ENCODE results near the gene UBE2E2.
"Not testable (repeated sequence)": the region's sequence is repeated elsewhere in the genome, so short reads cannot be mapped to it uniquely, and the experiment has no call there.

The UBE2E2 gene

DNA sequence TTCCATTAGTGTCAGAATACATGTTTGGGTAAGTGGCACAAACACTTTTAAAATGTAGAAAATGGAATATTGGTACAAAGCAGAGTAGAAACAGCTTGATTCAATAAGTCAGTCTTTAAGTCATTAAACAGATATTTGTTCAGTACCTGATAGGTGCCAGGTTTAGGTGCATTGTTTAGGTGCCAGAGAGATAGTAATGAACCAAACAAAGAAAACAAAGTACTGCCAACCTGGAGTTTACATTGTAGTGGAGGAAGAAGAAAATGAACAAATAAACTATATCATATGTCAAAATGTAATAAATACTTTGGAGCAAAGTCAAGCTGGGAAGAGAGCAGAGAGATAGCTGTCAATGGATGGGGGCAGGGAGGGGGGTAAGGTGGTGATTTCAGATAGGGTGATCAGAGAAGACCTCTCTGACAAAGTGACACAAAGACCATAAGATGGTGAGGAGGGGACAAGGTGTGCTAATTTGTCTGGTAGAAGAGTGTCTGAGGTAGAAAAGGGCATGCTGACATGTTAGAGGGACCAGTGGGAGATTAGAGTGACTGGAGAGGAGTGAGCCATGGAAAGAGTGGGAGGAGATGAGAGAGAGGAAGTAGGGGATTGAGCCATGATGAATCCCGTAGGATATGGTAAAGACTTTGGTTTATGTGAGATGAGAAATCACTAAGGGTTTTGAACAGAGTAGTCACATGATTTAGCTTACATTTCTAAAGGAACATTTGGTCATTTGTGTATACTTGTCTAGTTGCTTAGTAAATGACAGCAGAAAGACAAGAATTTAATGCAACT is 128.2 kb downstream of the UBE2E2 start:
- DNase-seq = no peak

DNA sequence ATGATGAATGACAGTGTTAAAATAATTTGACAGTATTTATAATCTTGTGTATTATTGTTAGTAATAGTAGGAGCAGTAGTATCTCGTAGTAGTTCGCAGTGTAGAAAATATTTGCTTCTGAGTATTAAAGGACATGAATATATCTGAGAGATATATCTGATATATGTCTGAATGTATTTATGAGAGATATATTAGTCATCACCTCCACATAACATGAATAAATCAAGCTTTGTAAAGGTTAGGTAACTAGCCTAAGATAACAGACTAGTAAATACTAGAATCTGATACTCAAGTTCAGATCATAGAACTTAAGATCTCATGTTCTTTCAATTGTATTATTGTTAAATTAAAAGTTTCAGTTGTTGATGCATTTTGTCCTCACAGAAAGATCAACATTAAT is 130.5 kb downstream of the UBE2E2 start:
- no peak for DNase-seq

DNA sequence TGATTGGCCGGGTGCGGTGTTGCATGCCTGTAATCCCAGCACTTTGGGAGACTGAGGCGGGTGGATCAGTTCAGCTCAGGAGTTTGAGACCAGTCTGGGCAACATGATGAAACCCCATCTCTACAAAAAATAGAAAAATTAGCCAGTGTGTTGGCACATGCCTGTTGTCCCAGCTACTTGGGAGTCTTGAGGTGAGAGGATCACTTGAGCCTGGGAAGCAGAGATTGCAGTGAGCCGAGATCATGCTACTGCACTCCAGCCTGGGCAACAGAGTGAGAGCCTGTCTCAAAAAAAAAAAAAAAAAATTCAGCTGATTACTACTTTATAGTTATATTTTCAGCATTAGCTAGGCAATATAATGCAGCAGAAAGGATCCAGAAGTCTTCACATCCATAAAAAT is 133.7 kb downstream of the UBE2E2 start:
- DNase-seq = not testable (repeated sequence)

DNA sequence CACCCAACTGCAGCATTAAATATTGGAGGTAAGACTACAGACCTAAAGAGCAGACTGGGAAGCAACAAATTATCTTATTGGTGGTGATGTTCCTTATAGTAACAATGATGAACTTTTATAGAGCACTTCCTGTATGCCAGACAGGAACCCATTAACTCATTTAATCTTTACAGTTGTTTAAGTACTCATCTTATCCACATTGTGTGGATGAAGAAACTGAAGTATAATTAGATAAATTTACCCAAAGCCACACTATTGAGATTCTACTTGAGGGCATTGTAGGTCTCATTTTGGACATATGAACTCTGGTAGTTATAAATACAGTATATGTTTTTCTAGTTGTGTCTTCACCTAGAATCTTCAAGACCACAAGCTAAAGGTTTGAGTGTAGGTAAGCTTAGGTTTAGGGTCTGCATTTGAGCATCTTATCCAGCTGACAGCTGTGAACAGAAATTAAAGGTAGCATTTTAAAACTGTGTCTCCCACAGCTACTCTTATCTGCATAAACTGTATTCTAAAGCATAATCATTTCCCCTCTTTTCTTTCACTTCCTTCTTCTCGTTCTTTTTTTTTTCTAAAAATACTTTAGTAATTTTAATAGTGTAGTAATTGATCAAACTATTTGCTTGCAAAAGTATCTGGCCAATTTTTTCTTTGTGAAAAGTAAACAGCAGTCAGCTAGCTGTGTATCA is 138.2 kb downstream of the UBE2E2 start:
- no peak for DNase-seq

DNA sequence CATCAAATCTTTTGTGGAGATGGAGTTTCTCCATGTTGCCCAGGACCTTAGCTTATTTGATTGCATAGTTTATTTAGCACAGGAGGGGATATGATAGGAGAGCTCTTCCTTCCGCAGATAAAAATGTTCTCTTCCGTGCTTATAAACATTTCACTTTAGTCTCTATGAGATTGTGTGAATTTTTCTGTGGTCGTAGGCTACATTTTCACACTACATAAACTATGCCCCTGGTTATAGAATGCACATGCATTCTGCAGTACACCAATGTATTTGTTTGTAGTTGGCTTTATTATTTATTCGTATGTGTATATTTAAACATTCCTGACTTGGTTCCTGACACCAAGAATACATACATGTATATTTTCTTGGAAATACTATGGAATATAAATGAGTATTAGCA is 139.2 kb downstream of the UBE2E2 start:
- DNase-seq = no peak

DNA sequence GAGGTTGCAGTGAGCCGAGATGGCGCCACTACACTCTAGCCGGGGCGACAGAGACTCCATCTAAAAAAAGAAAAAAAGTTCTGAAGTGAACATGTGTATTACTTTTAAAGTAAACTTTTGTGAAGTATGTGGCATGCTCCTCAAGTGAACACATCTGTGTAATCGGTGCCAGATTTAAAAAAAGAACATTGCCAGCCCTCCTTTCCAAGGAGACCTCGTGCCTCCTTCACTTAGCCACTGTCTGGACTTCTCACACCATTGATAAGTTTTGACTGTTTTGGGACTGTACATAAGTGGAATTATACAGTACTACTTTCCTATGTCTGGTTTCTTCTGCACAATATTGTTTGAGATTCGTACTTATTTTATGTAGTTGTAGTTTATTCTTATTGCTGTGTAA is 140.4 kb downstream of the UBE2E2 start:
- DNase-seq = no peak

DNA sequence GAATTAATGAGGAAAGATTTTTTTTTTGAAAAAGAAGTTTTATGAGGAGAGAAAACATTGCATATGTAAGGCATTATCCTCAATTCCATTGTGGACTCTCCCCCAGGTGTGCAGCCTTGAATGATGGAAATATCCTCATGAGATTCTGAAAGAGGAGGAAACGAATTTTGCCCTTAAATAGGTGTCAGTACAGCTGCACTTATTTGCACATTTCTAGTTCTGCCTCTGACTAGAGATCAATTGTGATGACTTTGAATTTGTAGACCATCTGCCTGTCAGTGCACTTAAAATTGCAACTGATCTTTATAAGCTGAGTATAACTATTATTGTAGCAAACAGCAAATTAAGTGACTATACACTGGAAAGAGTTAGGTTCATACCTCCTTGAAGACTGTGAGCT is 141.8 kb downstream of the UBE2E2 start:
- DNase-seq = no peak

DNA sequence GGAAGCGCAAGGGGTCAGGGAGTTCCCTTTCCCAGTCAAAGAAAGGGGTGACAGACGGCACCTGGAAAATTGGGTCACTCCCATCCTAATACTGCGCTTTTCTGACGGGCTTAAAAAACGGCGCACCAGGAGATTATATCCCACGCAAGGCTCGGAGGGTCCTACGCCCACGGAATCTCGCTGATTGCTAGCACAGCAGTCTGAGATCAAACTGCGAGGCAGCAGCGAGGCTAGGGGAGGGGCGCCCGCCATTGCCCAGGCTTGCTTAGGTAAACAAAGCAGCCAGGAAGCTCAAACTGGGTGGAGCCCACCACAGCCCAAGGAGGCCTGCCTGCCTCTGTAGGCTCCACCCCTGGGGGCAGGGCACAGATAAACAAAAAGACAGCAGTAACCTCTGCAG is 146.3 kb downstream of the UBE2E2 start:
- DNase-seq = not testable (repeated sequence)

DNA sequence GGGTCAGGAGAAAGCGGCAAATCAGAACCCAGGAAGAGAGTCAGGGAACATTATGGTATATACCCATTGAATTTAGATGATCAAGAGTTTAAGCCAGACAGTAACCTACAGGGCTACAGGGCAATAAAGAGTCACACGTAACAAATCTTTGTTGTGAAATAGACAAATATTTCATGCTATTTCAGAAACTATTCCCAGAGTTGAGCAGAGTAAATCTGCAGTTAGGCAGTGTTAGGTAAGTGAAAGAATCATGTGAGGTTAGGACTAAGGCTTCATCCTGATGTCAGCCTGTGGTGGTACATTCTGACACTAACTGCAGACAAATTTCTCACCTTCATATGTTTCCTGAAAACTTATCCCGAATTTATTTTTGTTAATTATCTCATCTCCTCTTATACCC is 153.0 kb downstream of the UBE2E2 start:
- no peak for DNase-seq

DNA sequence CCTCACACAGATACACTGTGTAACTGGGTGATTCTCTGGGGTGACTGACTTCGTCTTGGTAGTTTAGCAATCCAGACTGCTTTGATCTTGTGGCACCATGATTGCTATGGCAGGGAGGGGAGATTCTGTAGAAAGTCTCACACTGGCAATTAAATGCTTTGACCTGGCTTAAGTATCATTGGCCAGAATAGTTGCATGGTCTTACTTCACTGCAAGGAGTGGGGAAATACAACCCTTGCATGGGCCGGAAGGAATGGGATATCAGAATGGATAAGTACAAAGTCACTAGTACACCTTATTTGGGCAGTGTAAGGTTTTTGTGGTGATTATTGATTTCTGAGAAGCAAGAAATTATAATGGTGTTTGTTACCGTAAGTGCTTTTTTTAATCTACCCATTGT is 153.8 kb downstream of the UBE2E2 start:
- no peak for DNase-seq

DNA sequence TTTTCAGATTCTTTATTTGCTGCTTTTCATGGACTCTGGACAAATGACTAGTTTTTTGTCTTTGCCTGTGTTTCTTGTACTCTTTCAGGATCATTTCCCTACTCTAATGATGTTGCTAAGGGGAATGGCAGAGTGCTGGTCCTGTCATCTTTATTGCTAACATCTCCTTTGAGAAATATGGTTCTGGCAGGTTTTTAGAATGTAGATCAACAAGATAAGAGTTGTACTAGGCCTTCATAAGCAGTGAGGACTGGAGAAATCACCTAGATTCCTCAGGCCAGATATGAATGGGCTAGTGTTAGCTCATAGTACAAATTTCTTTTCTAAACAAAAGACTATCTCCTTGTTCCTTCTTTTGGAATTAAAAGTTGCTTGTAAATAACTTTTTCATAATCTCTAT is 156.0 kb downstream of the UBE2E2 start:
- DNase-seq = no peak

DNA sequence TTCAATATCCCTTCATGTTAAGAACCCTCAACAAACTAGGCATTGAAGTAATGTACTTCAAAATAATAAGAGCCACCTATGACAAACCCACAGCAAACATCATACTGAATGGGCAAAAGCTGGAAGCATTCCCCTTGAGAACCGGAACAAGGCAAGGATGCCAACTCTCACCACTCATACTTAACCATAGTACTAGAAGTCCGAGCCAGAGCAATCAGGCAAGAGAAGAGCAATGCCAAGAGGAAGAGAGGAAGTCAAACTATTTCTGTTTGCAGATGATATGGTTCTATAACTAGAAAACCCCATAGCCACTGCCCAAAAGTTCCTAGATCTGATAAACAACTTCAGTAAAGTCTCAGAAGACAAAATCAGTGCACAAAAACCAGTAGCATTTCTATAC is 161.9 kb downstream of the UBE2E2 start:
- DNase-seq = no peak

DNA sequence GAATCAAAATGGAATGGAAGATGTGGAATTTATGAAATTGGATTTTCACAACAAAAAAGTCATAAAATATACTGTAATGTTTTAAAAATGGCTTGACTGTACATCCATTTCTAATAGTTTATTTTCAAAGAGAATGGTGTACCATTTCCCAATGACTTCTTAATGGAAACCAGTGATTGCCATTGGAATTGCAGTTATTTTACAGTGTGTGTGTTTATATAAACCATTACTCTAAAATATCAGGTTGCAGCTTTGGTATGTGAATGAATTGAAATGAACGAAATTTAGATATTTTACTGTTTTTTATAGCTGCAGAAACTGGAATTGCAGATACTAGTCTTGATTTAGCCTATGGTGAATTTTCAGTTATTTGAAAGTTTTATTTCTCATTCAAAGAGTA is 165.6 kb downstream of the UBE2E2 start:
- DNase-seq = peak; percentile 11

DNA sequence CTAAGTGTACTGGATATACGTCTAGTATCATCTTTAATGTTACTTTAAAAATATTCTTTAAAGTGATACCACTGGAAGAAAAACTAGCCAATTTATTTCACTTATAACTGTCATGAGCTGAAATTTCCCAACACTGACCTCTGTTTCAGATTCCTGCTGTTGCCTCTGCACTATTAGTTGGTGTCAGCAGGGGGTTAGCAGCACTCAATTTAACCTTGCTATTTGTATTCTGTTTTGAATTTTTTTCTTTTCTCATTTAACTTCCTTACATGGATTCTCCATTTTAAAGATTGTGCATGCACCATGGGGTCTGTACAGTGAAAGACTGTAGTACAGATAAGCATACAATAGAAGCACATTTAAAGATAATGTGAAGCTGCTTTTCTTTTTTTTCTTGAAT is 169.2 kb downstream of the UBE2E2 start:
- no peak for DNase-seq

DNA sequence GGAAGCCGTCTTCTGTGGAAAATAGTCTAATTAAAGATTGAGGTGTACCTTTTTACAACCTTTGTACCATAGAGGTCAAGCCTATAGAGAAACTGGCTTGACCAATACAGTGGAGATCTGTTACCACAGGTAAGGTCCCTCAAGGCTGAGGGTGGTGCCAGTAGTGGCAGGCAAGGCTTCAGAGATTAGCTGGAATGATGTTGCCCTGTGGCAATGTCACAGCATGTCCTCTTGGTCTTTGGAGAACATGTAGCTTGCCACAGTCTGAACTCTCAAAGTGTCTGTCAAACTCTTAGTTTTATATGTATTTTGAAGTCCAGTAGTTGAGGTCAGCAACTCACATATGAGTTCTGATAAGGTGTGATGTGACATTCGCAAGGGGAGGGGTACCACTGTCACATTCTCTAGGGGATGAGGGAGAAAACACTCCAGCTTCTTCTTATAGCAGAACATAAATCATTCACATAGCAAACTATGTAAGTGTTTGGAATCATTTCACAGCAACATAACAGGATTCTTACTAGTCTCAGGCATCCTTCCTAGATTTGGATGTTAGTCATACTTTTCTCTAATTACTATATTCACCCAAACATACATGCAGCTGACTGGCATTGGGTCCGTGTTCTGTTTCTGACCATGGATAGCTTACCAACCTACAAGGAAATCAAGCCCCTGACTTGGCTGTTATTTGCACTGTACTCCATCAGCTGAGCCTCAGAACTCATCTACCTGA is 173.6 kb downstream of the UBE2E2 start:
- no peak for DNase-seq

DNA sequence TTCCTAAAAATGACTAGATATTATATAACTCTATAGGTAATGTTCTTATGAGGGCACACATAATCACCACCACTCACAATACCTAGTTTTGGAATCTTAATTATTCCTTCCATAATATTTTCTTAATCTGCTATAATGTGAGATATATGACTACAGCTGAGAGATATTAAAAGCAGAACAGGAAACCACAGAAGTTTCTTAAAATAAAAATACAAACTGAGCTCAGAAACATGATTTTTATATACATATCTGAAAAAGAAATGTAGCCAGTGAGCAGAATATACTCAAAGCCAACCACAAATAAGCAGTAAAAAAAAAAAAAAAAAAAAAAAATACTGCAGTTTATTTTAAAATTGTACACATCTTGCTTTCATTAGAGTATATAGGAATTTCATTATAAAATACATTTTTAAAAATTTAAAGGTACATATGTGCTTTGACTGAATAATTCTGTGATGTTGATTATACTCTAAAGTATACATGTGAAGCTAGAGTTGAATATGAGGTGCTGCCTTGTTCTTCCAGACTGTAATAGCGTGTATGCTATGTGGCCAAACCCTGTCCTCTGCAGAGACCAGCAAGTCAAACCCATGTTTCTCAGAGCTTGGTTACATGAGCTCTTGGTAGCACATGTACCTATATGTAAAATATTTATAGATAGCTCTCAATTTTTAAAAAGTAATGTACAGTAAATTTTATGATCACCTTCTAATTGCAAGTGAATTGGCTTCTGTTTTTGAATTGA is 175.0 kb downstream of the UBE2E2 start:
- DNase-seq = no peak

DNA sequence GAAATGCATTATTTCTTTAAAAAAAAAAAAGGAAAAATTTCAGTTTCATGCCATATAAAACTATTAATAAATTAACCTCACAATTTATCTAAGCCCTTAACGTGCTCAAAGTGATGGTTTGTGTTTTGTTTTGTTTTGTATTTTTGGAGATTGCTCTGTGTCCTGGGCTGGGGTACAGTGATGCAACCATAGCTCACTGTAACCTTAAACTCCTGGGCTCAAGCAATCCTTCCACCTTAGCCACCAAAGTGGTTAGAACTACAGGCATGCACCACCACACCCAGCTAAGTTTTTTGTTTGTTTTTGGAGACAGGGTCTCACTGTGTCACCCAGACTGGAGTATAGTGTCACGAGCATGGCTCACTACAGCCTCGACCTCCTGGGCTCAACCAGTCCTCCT is 180.7 kb downstream of the UBE2E2 start:
- no peak for DNase-seq

DNA sequence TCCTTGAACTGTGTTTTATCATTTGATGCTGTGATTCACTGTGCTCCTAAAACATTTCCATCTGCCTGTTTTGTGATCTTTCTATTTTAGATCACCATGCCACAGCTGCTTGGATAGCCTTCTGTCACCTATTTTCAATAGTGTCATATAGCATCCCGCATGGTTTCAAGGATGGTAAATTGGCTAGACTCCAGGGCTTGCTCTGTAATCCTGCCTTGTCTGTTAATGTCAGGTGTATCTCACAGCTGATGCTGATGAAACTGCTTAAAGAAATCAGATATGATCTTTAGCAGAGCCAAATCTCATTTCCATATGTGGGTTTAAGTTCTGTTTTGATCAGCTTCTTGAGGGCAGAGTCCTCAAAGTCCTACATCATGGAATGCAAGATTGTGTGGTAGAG is 182.2 kb downstream of the UBE2E2 start:
- DNase-seq = no peak

DNA sequence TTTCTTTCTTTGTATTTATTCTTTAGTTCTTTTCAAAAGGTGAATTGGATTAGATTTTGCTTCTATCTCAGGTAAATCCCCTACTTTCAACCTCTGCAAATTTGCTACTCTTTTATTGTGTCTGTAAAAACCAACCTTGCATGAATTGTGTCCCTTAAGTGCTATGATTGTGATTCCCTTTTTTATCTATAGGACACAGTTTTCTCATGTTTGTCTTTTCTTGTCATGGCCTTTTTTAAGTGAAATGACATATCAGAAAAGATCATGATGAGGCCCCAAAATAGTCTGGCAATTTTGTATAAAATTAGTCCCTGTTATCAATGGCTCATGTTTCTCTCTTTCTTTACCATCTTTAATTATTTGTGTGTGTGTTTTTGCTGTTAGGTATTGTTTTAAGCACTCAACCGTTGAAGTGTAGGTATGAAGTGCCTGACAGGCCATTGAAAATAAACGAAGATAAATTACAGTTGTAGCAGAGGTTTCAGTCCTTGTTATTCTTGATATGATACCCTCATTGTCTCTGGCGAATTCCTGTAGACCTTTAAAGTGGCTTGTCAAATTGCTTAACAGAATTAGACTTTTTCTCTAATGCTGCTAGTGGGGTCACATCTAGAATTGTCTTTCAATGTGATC is 184.3 kb downstream of the UBE2E2 start:
- no peak for DNase-seq

DNA sequence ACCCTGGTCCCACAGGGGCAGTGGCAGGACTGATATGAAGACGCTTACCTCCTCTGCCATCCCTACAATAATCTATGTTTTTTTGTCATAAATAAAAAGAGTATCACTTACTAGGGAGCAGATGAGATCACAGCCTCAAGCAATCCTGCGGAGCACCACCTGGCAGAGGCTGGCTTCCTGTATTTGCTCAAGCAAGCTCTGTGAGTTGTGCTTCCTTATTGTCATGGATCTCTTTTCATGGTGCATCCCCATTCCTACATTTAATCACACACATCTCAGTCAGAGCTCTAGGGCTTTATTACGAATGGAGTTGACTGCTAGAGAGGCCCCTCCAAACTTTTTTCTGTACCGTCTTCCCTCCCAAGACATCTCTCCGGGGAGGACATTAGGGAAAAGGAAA is 186.0 kb downstream of the UBE2E2 start:
- DNase-seq = no peak

DNA sequence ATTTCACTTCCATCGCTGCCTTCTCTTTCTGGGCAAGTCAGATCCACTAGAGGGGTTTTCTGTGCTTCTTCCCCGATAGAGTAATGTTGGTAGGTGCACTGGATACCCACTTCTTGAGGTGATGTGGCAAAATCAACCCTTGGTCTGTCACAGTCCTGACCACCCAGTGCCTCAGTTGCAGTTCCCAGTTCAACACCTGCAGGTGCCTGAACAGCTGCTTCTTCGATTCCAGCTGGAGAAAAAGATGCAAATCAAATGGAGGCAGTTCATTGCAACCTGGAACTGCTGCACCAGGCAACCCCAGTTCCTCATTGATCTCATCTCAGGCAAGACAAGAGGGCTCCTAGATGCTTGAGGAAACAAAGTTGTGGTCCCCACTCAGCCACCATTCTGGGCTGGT is 186.6 kb downstream of the UBE2E2 start:
- DNase-seq = no peak

DNA sequence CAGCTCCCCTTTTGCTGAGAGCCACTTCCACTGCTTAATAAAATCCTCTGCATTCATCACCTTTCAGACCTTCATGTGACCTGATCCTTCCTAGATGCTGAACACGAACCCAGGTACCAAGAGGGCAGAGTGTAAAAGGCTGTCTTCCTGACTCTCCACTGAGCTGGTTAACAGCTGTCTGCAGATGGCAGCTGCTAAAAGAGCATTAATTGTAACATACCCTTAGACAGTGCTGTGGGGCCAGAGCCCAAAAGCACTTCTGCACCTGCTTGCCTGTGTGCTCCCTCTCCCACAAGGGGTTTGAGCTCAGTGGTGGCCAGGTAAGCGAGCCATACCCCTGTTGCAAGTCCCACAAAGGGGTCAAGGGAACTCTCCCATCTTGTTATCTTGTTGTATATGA is 187.3 kb downstream of the UBE2E2 start:
- DNase-seq = no peak
